Osteocyte (in vitro differentiated cells): ENCODE measurements around the gene SETD1A. TPM values are rescaled to one million over a fixed set of nuclear protein-coding genes. Genes with fewer than 3 reads are reported as not detected.

Experiments used
- DNase-seq: peaks from one replicate; pipeline ENCODE4 v3.0.0; 2021; ENCODE audit warnings: mixed read lengths; ENCODE audit not compliant: unreplicated experiment; ENCODE audit errors: extremely low spot score
- H3K27ac Mint-ChIP-seq: one replicate; pipeline ENCODE4 v1.8.0; 2021; ENCODE audit warnings: mild to moderate bottlenecking, mixed read lengths; ENCODE audit not compliant: unreplicated experiment
- H3K27me3 Mint-ChIP-seq: one replicate; pipeline ENCODE4 v1.8.0; 2021; ENCODE audit warnings: mixed read lengths; ENCODE audit not compliant: unreplicated experiment
- H3K36me3 Mint-ChIP-seq: one replicate; pipeline ENCODE4 v1.8.0; 2021; ENCODE audit warnings: mixed read lengths; ENCODE audit not compliant: unreplicated experiment
- H3K4me1 Mint-ChIP-seq: one replicate; pipeline ENCODE4 v1.8.0; 2021; ENCODE audit warnings: mixed read lengths; ENCODE audit not compliant: unreplicated experiment
- H3K4me3 Mint-ChIP-seq: one replicate; pipeline ENCODE4 v1.8.0; 2021; ENCODE audit warnings: mild to moderate bottlenecking, moderate library complexity, mixed read lengths; ENCODE audit not compliant: unreplicated experiment
- H3K9me3 Mint-ChIP-seq: one replicate; pipeline ENCODE4 v1.8.0; 2021; ENCODE audit warnings: mixed read lengths; ENCODE audit not compliant: unreplicated experiment
- total RNA-seq: library from RNA; stranded (reverse); gene quantifications from 2 replicates; pipeline ENCODE4 v1.2.1, GENCODE V29; 2021
- TF ChIP-seq, protein P1 (sequence below): fragments of 200-600 bp; sonication (generic); IDR thresholded peaks from 2 replicates; pipeline ENCODE4 v1.5.0; 2021; ENCODE audit warnings: antibody characterized with exemption, mild to moderate bottlenecking, moderate library complexity

The SETD1A gene
- total RNA-seq, 1 donor from 2014 or later = 20.1 TPM

DNA sequence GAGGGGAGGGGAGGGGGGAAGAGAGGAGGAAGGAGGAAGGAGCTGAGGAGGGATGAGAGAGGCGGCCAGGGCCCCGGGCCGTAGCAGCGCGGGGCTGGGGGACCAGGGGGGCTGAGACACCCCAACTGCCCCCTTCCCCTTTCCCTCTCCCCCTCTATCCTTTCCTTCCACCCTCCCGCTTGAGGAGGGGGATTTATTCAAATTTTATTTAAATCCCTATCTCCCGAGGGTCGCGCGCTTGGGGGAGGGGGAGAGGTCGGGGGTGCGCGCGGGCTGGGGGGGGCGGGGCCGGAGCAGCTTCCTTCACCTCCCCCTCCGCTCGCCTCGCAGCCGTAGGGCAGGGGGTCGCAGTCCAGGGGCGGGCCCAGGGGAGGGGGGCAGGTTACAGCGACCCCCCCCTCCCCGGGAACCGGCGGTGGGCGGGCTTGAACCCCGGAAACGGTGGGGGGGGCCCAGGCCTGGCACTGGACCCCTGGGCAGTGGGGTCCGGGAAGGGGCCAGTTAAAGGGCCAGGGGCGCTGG, 33.9 kb upstream of the SETD1A start, which contains the start of gene FBXL19:
Gene FBXL19, plus strand, starts transcription at position 19 of the 522 bp plus-strand sequence. CDS start 2,183 bp downstream, outside the sequence.
- Mint-ChIP-seq H3K4me1 (peaks cover 12% of the 10 kb centered on the region), H3K4me3 (peak within 1 kb of the TSS; percentile 100), H3K27ac (peak within 1 kb of the TSS; percentile 100), H3K27me3 (no peaks in the 10 kb centered on the region), H3K36me3 (peaks cover 4% of the 10 kb centered on the region), H3K9me3 (no peaks in the 10 kb centered on the region)
- TF ChIP-seq, protein P1, sequence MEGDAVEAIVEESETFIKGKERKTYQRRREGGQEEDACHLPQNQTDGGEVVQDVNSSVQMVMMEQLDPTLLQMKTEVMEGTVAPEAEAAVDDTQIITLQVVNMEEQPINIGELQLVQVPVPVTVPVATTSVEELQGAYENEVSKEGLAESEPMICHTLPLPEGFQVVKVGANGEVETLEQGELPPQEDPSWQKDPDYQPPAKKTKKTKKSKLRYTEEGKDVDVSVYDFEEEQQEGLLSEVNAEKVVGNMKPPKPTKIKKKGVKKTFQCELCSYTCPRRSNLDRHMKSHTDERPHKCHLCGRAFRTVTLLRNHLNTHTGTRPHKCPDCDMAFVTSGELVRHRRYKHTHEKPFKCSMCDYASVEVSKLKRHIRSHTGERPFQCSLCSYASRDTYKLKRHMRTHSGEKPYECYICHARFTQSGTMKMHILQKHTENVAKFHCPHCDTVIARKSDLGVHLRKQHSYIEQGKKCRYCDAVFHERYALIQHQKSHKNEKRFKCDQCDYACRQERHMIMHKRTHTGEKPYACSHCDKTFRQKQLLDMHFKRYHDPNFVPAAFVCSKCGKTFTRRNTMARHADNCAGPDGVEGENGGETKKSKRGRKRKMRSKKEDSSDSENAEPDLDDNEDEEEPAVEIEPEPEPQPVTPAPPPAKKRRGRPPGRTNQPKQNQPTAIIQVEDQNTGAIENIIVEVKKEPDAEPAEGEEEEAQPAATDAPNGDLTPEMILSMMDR = no peak
- no peak for DNase-seq

DNA sequence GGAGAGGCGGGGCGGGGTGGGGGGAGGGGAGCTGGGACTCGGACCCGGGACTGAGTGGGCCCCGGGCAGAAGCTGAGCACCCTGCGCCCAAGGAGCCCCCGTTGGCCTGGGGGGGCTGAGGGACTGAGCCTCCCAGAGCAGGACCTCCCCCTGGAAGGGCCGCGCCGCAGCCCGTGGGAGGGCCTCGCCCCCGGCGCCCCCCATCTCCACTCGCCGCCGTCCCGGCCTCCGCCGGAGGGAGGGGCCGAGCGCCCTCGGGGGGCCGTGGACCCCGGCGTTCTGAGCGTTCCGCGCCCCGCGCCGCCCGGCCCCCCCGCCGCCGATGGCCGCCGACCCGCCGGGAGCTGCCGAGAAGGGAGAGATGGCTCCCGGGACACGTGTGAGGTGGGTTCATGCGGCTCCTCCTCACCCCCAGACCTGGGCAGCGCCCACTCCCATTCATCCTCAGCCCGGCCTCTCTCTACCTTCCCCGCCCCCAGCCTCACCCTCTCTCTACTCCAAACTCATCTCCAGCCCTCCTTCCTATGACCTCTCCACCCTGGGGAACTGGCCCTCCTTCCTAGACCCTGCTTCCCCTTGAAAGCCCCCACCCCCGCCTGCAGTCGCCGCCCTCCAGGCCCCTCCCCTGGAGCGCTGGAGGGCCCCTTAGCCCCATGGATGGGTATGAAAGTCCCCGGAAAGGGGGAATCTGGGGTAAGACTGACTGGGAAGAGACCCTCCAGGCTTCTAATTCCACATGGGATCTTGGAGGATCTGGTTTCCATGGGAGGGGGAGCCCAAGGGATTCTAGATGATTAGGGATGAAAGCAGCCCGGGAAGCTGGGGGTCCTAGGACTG, 33.3 kb upstream of the SETD1A start:
- DNase-seq = no peak
- Mint-ChIP-seq H3K36me3 (peaks cover 4% of the 10 kb centered on the region), H3K27me3 (no peaks in the 10 kb centered on the region), H3K9me3 (no peaks in the 10 kb centered on the region), H3K27ac (peak overlapping the region; percentile 57), H3K4me1 (peaks cover 12% of the 10 kb centered on the region), H3K4me3 (peak overlapping the region; percentile 75)
- TF ChIP-seq, protein P1 = no peak

DNA sequence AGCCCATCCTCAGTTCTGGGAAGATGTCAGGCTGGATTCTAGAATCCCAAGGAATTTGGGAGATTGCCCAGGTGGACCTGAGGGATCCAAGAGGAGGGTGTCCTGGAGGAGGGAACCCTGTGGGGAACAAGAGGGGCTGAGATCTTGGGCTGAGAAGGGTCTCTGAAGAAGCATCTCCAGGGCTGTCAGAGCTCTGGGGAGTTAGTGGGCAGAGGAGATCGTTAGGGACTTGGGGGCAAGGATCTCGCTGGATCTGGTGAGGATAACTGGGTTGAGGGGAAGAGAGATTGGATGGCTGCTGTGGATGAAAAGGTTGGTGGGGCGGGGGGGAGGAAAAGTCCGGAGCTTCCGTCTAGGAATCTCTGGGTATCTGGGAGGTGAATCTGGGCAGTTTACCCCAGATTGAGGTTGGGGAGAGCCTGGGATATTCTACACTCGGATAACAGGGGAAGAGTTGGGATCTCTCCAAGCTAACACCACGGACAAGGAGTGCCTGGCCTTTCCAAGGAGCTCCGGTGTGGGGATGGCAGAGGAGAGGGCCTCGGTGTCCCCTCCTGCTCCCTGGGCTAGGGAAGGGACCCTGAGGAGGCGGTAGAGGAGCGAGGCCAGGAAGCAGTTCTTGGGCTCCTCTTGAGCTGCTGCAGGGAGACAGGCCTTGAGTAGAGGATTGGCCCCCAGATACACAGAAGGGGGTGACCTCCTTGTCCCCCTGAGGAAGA, 32.5 kb upstream of the SETD1A start:
- H3K9me3 Mint-ChIP-seq = no peaks in the 10 kb centered on the region
- DNase-seq = no peak
- TF ChIP-seq, protein P1 = no peak
- H3K36me3 Mint-ChIP-seq = peaks cover 4% of the 10 kb centered on the region
- no peaks in the 10 kb centered on the region for H3K27me3 Mint-ChIP-seq
- H3K4me1 Mint-ChIP-seq = peaks cover 12% of the 10 kb centered on the region
- peak overlapping the region; percentile 75 for H3K4me3 Mint-ChIP-seq
- peak overlapping the region; percentile 57 for H3K27ac Mint-ChIP-seq

DNA sequence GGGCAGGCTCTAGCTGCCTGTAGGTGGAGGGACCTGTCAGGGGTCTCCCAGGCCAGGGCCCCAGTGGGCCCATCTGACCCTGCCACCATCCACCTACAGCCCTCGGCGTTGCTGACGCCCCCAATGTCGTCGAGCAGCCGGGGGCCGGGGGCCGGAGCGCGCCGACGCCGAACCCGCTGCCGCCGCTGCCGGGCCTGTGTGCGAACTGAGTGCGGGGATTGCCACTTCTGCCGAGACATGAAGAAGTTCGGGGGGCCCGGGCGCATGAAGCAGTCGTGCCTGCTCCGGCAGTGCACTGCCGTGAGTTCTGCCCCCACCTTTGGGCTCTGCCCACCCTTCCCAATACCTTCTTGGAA, 31.9 kb upstream of the SETD1A start:
- Mint-ChIP-seq H3K4me1 (peaks cover 12% of the 10 kb centered on the region), H3K36me3 (peaks cover 7% of the 10 kb centered on the region), H3K9me3 (no peaks in the 10 kb centered on the region), H3K27me3 (no peaks in the 10 kb centered on the region), H3K4me3 (no peak overlapping the region), H3K27ac (no peak overlapping the region)
- DNase-seq = no peak
- TF ChIP-seq, protein P1 = no peak
